Loucy (cell line): Measurements from ENCODE around the gene WDR37.
"Not testable (repeated sequence)": the region's sequence is repeated elsewhere in the genome, so short reads cannot be mapped to it uniquely, and the experiment has no call there.

Experiments
- CTCF ChIP-seq: fragments of 200-600 bp; sonication (generic); conservative IDR thresholded peaks from 2 replicates; pipeline ENCODE4 v1.5.1; 2014; ENCODE audit warnings: mild to moderate bottlenecking, antibody characterized with exemption, low read length
- EZH2phosphoT487 ChIP-seq: fragments of 200-600 bp; IDR thresholded peaks from 2 replicates; pipeline ENCODE4 v1.6.1; 2018; ENCODE audit warnings: antibody characterized with exemption, mild to moderate bottlenecking, moderate library complexity, borderline replicate concordance

- not testable (repeated sequence) for TF ChIP-seq CTCF, EZH2phosphoT487
Measured at GRCh38 chr10:1158536-1158935, 102.4 kb downstream of the WDR37 start.
